HG03039 (cell line): ENCODE measurements around the gene ATF1.
A peak's percentile ranks its signal among the peaks of the same experiment; 100 is the strongest.
"Not testable (repeated sequence)": the region's sequence is repeated elsewhere in the genome, so short reads cannot be mapped to it uniquely, and the experiment has no call there.

Experiments used
- ATAC-seq: cut with Tn5 transposase; IDR thresholded peaks from one replicate; pipeline ENCODE4 v1.9.1; 2021; ENCODE audit warnings: mild to moderate bottlenecking, moderate library complexity; ENCODE audit not compliant: unreplicated experiment

The ATF1 gene

DNA sequence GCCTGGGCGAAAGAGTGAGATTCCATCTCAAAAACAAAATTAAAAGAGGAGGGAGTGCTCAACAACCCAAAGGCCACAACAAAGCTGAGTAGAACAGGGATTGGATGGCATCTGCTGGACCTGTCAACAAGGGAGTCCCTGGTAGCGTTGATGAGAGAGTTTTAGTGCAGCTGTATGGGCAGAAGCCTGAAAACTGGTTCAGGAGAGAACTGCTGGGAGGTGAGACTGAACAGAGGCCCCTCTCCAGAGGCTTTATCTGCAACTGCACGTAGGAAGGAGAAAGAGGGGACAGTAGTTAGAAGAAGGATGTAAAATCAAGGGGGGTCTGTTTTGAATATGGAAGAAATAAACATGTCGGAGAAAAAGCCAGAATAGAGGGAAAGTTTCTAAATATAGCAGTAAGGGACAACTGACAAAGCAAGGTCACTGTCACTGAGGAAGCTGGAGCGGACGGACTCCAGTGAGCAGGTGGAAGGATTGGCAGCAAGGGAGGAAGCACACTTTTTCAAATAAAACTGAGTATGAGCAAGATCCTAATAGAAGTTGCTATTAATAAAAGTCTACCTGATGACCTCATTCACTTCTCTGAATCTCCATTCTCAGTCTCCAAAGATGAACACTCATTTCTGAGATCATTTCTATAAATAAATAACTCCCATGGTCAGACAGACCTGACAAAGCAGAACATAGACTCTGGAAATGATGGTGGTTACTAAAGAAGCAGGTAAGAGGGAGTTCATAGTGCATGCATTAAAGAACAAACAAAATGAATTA, 11.8 kb upstream of the ATF1 start:
- ATAC-seq: no peak

DNA sequence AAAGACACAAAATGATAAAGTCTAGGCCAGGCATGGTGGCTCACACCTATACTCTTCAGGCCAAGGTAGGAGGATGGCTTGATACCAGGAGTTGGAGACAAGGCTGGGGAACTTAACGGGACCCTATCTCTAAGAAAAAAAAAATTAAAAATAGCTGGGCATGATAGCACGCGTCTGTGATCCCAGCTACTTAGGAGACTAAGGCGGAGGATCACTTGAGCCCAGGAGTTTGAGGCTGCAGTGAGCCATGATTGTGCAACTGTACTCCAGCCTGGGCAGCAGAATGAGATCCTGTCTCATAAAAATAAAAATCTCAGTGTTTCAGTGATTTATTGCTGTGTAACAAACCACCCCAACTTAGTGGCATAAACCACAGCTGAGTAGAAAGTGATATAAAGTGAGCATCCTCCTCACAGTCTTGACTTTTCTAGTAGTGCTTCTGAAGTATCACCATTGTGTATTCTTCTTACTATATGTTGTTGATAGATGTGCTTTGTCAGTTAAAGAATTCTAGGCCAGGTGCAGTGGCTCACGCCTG, 10.6 kb upstream of the ATF1 start:
- ATAC-seq: no peak

DNA sequence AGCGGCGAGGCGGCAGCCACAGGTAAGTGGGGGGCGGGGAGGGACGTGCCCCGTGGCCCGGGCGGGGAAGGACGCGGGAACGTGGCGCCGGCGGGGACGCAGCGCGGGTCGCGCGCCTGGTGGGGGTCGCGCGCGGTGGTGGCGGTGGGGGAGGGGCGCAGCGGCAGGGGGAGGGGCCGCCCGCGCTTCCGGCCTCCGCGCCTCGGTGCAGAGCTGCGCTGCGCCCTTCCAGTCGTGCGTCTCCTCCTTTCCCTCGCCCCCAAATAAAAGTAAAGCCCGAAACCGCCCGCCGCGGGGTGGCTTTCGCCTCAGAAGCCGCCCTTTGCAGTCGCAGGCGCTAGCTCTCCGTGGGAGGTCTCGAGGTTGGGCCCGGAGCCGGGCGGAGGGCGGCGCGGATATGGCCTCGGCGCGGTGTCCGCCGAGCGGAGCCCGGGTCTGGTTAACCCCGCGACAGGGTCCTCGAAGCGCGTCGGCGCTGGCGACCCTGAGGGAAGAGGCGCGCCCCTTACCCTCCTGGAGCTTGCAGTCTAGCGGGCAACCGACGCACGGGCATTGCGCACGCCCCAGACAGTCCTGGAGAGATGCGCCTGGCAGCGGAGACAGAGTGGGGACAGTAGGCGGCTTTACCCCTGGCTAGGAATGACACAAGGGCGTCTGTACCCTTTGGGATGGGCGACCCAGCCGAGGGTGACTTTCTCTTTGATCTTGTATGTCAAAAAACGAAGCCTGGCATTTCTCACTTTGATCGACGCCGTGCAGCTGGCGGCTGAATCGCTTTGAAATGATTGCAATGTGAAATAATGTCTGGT, 589 bp downstream of the ATF1 start:
- ATAC-seq: peak; percentile 40

DNA sequence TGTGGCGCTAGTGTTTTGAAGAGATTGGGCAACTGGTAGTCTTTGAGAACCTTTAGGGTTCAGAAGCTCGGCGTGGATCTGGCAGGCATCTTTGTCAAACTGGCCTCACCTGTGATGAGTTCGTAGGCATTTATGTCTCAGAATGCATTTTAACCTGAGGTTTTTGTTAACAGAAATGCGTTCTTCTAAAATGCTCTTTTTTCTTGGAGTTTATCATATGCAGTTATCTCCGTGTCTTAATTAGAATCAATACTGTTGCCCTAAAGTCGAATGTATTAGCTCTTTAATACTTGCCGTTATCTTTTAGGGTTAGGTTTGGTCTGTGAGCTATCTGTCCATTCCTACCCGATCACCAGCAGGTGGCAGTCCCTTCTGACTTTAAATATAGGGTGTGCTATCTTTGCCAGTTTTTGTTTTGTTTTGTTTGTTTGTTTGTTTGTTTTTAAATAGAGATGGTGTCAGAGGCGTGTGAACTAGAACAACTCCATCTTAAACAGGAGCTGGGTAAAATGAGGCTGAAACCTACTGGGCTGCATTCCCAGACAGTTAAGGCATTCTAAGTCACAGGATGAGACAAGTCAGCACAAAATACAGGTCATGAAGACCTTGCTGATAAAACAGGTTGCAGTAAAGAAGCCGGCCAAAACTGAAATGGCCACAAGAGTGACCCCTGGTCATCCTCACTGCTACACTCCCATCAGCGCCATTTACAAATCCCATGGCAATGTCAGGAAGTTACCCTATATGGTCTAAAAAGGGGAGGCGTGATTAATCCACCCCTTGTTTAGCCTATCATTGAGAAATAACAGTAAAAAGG, 1.4 kb downstream of the ATF1 start:
- ATAC-seq: no peak

DNA sequence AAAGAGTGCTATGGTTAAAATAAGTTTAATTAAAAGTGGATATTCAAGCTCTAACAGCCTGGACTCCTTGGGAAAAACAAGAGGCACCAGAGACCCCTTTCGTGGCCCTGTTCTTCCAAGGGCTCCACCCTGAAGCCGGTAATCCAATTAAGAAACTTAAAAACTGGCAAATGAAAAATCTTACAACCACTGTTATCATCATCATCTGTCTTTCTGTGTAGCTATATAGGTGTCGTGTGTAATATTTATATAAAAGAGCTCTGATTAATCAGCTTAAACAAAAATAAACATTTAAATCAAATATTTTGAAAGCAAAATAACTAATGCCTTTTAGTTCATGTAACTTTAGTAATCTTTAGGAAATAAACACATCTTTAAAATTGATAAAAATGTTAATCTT, 4.5 kb downstream of the ATF1 start:
- no peak for ATAC-seq

DNA sequence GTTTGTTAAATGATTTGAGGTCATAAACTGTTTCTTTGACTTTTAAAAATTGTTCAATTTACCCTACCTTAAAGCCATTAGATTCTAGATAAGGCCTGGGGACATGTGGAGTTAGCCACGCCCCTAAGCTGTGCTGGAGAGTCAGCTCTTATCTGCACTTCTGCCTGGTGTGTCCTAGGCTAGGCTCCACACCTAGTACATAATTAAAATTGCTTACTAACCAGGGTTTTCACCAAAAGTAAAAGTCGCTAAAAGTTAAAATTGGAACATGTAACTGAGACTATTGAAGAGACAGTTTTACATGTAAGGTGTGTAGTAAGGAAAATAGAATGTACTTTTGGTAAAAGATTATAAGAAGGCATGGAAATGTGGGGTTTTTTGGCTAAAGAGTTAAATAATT, 4.9 kb downstream of the ATF1 start:
- ATAC-seq: not testable (repeated sequence)

DNA sequence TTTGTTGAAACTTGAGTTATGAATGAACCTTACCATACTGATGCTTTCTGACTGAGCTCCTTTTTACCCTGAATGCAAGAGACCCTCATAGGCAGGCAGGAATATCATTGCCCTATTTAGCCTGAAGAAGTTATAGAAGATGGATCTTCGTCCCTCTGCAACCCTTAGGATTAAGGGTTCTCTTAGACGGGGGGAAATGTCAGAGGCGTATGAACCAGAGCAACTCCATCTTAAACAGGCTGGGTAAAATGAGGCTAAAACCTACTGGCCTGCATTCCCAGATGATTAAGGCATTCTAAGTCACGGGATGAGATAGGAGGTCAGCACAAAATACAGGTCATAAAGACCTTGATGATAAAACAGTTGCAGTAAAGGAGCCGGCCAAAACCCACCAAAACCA, 7.5 kb downstream of the ATF1 start:
- ATAC-seq: no peak

DNA sequence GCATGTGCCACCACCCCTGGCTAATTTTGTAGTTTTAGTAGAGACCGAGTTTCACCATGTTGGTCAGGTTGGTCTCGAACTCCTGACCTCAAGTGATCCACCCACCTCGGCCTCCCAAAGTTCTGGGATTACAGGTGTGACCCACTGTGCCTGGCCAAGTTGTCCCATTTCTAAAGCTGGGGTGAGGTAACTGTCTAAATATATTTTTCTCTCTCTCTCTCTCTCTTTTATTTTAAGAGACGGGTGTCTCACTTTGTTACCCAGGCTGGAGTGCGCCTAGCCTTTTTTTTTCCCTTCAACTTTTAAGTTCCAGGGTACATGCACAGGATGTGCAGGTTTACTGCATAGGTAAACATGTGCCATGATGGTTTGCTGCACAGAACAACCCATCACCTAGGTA, 8.6 kb downstream of the ATF1 start:
- no peak for ATAC-seq

DNA sequence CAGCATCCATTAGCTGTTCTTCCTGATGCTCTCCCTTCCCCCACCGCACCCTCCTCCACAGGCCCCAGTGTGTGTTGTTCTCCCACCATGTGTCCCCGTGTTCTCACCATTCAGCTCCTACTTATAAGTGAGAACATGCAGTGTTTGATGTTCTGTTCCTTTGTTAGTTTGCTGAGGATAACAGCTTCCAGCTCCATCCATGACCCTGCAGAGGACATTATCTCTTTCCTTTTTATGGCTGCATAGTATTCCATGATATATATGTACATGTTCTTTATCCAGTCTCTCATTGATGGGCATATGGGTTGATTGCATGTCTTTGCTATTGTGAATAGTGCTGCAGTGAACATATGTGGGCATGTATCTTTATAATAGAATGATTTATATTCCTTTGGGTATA, 9.0 kb downstream of the ATF1 start:
- ATAC-seq: no peak

DNA sequence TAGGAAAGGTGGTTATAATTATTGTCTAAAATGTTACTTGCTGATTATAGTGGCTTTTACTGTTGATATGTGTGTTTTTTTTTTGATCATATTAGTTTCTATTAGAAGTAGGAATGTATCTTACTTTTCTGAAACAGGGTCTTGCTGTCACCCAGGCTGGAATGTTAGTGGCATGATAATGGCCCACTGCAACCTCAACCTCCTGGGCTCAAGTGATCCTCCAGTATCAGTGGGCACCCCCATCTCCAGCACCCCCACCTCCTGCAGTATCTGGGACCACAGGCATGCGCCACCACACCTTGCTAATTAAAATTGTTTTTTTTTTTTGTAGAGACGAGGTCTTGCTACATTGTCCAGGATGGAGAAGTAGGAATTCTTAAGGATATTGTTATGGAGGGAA, 11.3 kb downstream of the ATF1 start:
- ATAC-seq: no peak

DNA sequence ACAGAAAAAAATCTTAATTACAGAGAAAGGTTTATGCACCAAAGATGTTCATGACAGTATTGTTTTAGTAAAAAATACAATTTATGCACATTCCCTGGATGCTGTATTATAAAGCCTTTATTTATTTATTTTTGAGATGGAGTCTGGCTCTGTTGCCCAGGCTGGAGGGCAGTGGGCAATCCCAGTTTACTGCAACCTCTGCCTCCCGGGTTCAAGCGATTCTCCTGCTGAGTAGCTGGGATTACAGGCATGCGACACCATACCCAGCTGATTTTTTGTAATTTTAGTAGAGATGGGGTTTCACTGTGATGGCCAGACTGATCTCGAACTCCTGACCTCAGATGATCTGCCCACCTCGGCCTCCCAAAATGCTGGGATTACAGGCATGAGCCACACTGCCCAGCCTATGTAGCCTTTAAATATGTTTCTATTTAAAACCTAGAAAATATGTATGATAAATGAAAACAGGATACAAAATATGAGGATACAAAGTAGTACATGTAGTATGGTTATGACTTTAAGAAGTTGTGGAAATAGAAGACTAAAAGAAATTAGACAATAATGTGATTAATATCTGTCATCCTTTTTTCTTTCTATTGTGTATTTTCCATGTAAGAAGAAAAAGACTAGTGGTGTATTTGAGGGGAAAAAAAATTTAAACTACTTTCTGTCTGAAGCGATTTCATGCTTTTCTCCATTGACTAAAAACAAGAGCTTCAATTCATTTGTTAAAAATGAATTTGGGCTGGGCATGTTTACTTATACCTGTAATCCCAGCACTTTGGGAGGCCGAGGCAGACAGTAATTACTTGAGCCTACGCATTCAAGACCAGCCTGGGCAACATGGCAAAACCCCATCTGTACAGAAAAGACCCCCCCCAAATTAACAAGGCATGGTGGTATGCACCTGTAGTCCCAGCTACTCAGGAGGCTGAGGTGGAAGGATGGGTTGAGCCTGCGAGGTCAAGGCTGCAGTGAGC, 13.1 kb downstream of the ATF1 start:
- ATAC-seq: no peak

DNA sequence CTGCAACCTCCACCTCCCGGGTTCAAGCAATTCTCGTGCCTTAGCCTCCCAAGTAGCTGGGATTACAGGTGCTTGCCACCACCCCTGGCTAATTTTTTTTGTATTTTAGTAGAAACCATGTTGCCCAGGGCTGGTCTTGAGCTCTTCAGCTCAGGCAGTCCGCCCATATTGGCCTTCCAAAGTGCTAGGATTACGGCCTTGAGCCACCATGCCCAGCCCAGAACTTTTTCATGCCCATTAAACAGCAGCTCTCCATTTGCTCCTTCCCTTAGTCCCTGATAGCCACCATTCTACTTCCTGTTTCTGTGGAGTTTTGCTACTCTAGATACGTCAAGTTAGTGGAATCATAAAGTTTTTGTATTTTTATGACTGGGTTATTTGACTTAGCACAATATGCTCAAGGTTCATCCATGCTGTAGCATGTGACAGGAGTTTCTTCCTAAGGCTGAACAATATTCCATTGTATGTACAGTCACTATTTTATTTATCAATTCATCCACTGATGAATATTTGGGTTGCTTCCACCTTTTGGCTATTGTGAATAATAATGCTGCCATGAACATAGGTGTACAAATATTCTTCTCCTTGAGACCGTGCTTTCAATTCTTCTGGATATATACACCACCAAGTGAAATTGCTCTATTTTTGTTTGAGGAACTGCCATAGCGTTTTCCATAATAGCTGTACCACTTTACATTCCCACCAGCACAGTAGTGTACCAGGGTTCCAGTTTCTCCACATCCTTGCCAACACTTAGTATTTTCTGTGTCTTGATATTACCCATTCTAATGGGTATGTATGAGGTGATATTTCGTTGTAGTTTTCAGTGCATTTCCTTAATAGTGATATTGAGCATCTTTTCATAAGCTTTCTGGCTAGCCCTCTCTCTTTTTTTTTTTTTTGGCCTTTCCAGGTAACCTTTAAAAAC, 15.0 kb downstream of the ATF1 start:
- ATAC-seq: no peak

DNA sequence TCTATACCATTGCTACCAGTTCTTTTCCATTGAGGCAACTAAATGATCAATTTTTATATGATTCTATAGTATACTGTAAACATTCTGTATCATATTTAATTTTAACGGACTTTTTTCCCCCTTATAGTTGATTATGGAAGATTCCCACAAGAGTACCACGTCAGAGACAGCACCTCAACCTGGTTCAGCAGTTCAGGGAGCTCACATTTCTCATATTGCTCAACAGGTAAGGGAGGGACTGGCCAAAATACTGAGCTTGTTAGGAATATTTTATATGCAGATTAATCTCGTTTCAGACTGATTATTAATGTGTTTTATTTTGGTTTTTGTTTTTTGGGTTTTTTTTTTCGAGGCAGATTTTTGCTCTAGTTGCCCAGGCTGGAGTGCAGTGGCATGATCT, 16.1 kb downstream of the ATF1 start:
- no peak for ATAC-seq

DNA sequence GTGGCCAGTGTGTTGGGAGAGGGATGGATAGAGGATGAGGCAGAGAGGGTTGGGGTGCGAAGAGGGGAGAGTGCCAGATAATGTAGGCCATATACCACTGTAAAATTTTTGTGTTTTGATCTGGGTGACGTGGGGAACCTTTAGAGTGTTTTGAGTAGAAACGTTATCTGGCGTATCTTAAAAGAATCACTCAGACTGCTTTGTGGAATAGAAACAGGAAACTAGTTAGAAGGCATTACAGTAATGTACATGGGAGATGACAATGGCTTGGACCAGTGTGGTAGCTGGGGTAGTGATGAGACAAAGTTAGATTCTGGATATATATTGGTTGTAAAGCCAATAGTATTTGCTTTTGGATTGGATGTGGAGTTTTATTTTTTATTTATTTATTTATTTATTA, 20.6 kb downstream of the ATF1 start:
- no peak for ATAC-seq

DNA sequence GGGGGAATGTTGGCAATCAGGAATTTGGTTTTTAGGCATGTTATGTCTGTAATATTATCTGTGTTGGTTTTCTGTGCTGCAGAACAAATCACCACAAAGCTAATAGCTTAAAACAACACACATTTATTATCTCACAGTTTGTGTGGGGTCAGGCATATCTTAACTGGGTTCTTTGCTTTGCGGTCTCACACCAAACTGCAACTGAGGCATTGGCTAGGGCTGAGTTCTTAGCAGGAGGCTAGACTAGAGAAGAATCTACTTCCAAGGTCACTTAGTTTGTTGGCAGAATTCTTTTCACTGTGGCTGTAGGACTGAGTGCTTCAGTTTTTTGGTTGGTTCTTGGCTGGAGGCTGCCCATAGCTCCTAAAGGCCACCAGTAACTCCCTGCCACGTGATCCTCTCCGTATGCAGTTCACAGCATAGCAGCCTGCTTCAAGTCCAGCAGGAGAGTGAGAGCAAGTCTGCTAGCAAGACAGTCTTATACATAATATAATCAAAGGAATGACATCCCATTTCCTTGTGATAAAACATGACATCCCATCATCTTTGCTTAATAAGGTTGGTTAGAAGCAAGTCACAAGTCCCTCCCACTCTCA, 21.6 kb downstream of the ATF1 start:
- no peak for ATAC-seq

DNA sequence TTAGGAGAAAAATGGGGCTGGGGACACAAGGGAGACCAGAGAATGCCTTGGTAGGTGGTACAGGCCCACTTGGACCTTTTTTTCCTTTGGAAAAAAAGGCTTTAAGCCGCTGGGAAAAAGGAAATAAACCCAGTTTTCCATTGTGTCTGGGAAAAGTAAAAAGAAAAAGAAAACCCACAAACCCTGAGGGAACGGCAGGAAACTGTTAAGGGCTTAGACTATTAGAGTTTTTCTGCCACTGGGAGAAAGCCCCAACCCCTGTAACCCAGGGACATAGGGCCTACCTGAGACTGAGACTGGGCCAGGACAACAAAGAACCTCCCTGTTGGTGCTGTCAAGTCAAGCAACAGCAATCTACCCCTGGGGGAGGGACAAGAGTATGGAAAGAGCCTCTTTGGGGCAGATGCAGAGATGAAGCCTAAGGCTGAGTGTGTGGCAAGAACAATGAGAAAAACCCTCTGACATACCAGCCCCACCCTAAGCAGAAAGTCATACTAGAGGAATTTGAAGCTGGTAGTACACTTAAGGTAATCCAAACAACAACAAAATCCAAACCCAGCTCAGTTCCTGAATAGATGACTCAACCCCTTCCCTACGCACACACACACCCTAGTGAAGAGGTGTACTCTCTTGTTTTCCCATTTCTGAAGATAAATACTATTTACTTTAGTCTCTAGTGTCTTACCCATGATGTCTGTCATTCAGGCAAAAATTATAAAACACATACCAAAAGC, 22.8 kb downstream of the ATF1 start:
- no peak for ATAC-seq

DNA sequence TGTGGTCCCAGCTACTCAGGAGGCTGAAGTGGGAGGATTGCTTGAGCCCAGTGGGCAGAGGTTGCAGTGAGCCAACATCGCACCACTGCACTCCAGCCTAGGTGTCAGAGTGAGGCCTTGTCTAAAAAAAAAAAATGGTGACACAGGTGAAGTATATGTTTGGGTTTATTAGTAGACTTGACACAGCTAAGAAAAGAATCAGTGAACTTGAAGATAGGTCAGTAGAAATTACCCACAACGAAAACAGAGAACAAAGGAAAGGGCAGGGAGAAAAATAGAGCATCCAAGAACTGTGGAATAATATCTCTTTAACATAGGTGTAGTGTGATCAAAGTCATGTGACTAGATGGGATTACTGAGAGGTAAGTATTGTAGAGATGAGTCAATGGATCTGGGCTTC, 23.7 kb downstream of the ATF1 start:
- no peak for ATAC-seq

DNA sequence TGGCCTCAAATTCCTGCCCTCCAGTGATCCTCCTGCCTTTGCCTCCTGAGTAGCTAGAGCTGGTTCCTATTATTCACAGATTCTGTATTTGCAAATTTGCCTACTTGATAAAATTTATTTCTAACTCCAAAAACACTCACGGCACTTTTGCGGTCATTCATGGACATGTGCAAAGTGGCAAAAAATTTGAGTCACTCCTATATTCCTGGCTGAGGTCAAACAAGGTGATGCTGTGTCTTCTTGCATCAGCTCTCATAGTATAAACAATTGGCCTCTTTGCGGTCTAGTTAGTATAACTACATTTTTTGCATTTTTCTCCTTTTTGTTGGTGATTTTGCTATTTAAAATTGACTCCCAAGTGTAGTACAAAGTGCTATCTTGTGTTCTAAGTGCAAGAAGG, 24.7 kb downstream of the ATF1 start:
- ATAC-seq: no peak
